Stimulated activated CD4-positive, alpha-beta T cell treated with anti-CD3 and anti-CD28 coated beads, Interleukin-4, amount 100 ng/mL, for 4 hours (primary cell): Measurements from ENCODE around the gene LDLRAP1.

Source experiments
- DNase-seq, 2 experiments: peaks; one replicate each; pipeline ENCODE4 v3.0.0-alpha.2; 2020

The LDLRAP1 gene

GRCh38 chr1:25543425-25544242, at the start of gene LDLRAP1:
Gene LDLRAP1, plus strand, starts transcription at chr1:25543606. Its CDS starts 93 bp downstream, at chr1:25543699.
- peak; percentile 44 to 66 for DNase-seq

GRCh38 chr1:25494952-25495351, 48.5 kb upstream of the LDLRAP1 start:
- no peak for DNase-seq

GRCh38 chr1:25500694-25501093, 42.7 kb upstream of the LDLRAP1 start:
- DNase-seq = no peak

- no peak for DNase-seq
Observed at GRCh38 chr1:25501235-25502058, 42.0 kb upstream of the LDLRAP1 start.

GRCh38 chr1:25502957-25503356, 40.4 kb upstream of the LDLRAP1 start:
- DNase-seq = no peak

GRCh38 chr1:25503551-25504426, 39.6 kb upstream of the LDLRAP1 start:
- DNase-seq = peak; percentile 64 to 65

- DNase-seq = no peak
Observed at GRCh38 chr1:25504706-25505595, 38.5 kb upstream of the LDLRAP1 start.

- no peak for DNase-seq
Observed at GRCh38 chr1:25505656-25506385, 37.6 kb upstream of the LDLRAP1 start.

GRCh38 chr1:25506566-25507463, 36.6 kb upstream of the LDLRAP1 start:
- DNase-seq = peak in 1 of 2 experiments; percentile 6

- DNase-seq = no peak
Observed at GRCh38 chr1:25513666-25514065, 29.7 kb upstream of the LDLRAP1 start.

GRCh38 chr1:25515033-25515432, 28.4 kb upstream of the LDLRAP1 start:
- DNase-seq = no peak

GRCh38 chr1:25516686-25517085, 26.7 kb upstream of the LDLRAP1 start:
- no peak for DNase-seq

- no peak for DNase-seq
Observed at GRCh38 chr1:25517476-25518394, 25.7 kb upstream of the LDLRAP1 start.

GRCh38 chr1:25519624-25520023, 23.8 kb upstream of the LDLRAP1 start:
- DNase-seq = no peak

- DNase-seq = peak; percentile 58 to 70
Observed at GRCh38 chr1:25520446-25521061, 22.9 kb upstream of the LDLRAP1 start.

- no peak for DNase-seq
Observed at GRCh38 chr1:25522031-25522655, 21.3 kb upstream of the LDLRAP1 start.

- DNase-seq = no peak
Observed at GRCh38 chr1:25523542-25523941, 19.9 kb upstream of the LDLRAP1 start.
